Measurements from ENCODE around the gene DHX35.

DHX35 gene

DNA sequence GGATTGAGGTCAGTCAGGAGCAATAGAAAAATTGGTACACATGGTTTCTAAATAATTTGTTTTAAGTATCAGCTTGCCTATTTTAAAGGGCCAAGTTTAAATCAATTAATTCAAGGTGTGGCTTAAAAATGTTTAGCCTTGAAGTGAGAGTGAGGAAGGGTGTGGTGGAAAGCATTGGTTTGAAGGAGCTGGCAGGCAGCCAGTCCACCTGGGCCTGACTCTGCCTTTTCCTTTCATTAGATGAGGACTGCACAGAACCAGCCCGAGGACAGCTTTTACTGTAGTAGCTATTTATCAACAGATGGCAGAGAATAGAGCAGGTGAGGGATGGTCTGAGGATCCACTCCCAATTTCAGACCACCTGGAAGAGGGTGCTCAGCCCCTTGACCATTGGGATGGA is 42.4 kb downstream of the DHX35 start:
- TF ChIP-seq, protein P1, sequence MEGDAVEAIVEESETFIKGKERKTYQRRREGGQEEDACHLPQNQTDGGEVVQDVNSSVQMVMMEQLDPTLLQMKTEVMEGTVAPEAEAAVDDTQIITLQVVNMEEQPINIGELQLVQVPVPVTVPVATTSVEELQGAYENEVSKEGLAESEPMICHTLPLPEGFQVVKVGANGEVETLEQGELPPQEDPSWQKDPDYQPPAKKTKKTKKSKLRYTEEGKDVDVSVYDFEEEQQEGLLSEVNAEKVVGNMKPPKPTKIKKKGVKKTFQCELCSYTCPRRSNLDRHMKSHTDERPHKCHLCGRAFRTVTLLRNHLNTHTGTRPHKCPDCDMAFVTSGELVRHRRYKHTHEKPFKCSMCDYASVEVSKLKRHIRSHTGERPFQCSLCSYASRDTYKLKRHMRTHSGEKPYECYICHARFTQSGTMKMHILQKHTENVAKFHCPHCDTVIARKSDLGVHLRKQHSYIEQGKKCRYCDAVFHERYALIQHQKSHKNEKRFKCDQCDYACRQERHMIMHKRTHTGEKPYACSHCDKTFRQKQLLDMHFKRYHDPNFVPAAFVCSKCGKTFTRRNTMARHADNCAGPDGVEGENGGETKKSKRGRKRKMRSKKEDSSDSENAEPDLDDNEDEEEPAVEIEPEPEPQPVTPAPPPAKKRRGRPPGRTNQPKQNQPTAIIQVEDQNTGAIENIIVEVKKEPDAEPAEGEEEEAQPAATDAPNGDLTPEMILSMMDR (IDR thresholded peaks at IDR 0.05; ENCODE audit: low read depth, low read length, poor library complexity, severe bottlenecking) = no peak
- no peak for TF ChIP-seq EZH2phosphoT487 (IDR thresholded peaks at IDR 0.05; ENCODE audit: borderline replicate concordance, low read length)
- H3K4me2 ChIP-seq (ENCODE audit: low read length) = no peak overlapping the region
- H3K27ac ChIP-seq (ENCODE audit: low read depth, low read length) = no peak overlapping the region
- no peaks in the 10 kb centered on the region for H3K27me3 ChIP-seq (ENCODE audit: control insufficient read depth, low read length)
- no peaks in the 10 kb centered on the region for H3K9me3 ChIP-seq (ENCODE audit: control insufficient read depth, insufficient read depth, low read length)
- H3K79me2 ChIP-seq (ENCODE audit: control insufficient read depth, low read length) = no peaks in the 10 kb centered on the region
- no peaks in the 10 kb centered on the region for H3K9me2 ChIP-seq (replicated peaks; ENCODE audit: control insufficient read depth, low read length)
- peaks cover 79% of the 10 kb centered on the region for H3K36me3 ChIP-seq (ENCODE audit: control insufficient read depth, low read length)
- H4K20me1 ChIP-seq (ENCODE audit: control insufficient read depth, insufficient read depth, low read depth, low read length) = no peaks in the 10 kb centered on the region
- no peak overlapping the region for H3K4me3 ChIP-seq (ENCODE audit: low read length)
- no peaks in the 10 kb centered on the region for H3F3A ChIP-seq (ENCODE audit: control insufficient read depth, insufficient read depth)
- H3K4me1 ChIP-seq (ENCODE audit: control insufficient read depth, low read length) = peaks cover 5% of the 10 kb centered on the region; the same call in 1 of the 2 replicates

DNA sequence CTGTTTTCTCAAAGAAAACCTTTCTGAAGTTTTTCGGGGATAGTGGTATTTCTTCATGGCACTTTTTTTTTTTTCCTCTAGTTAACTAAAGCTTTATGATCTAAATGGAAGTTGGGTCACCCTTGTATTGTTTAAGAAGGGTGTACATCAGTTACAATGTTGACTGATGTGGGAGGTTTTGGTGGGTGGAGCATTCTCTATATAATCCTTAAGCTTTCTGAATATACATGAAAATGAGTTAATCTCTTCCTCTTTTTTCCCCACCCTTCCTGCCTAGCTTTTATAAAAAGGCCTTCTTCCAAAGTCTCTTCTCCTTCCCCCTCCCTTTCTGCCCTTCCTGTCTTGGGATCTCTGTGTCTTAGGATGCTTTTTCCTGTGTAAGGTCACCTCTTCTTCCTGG is 47.2 kb downstream of the DHX35 start:
- Histone ChIP-seq H3K4me1 (ENCODE audit: control insufficient read depth, low read length) (peaks cover 5% of the 10 kb centered on the region; the same call in 1 of the 2 replicates), H3K27ac (ENCODE audit: low read depth, low read length) (no peak overlapping the region), H3F3A (ENCODE audit: control insufficient read depth, insufficient read depth) (no peaks in the 10 kb centered on the region), H3K27me3 (ENCODE audit: control insufficient read depth, low read length) (no peaks in the 10 kb centered on the region), H3K79me2 (ENCODE audit: control insufficient read depth, low read length) (no peaks in the 10 kb centered on the region), H4K20me1 (ENCODE audit: control insufficient read depth, insufficient read depth, low read depth, low read length) (no peaks in the 10 kb centered on the region), H3K4me3 (ENCODE audit: low read length) (no peak overlapping the region), H3K9me3 (ENCODE audit: control insufficient read depth, insufficient read depth, low read length) (no peaks in the 10 kb centered on the region), H3K9me2 (replicated peaks; ENCODE audit: control insufficient read depth, low read length) (no peaks in the 10 kb centered on the region), H3K36me3 (ENCODE audit: control insufficient read depth, low read length) (peaks cover 66% of the 10 kb centered on the region), H3K4me2 (ENCODE audit: low read length) (no peak overlapping the region)
- TF ChIP-seq, protein P1 (IDR thresholded peaks at IDR 0.05; ENCODE audit: low read depth, low read length, poor library complexity, severe bottlenecking) = no peak
- no peak for TF ChIP-seq EZH2phosphoT487 (IDR thresholded peaks at IDR 0.05; ENCODE audit: borderline replicate concordance, low read length)

DNA sequence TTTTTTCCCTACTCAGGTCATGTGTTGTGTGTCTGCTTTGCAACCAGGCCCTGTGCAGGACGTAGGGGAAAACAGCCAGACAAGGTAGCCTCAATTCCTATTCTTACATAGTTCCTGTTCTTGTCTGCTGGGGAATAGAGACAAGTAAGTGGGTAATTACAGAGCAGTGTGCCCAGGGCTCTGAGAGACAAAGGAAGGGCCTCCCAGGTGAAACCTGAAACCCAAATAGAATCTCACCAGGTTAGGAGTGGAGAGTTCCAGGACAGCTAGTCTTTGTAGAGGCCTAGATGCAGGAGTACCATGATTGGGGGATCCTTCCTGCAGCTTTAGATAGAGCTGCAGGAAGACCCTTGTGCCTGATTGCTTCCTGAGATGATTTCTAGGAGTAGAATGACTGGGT is 48.4 kb downstream of the DHX35 start:
- H3F3A ChIP-seq (ENCODE audit: control insufficient read depth, insufficient read depth) = no peaks in the 10 kb centered on the region
- no peaks in the 10 kb centered on the region for H4K20me1 ChIP-seq (ENCODE audit: control insufficient read depth, insufficient read depth, low read depth, low read length)
- H3K79me2 ChIP-seq (ENCODE audit: control insufficient read depth, low read length) = no peaks in the 10 kb centered on the region
- no peaks in the 10 kb centered on the region for H3K9me2 ChIP-seq (replicated peaks; ENCODE audit: control insufficient read depth, low read length)
- no peak overlapping the region for H3K4me2 ChIP-seq (ENCODE audit: low read length)
- TF ChIP-seq, protein P1 (IDR thresholded peaks at IDR 0.05; ENCODE audit: low read depth, low read length, poor library complexity, severe bottlenecking) = no peak
- TF ChIP-seq EZH2phosphoT487 (IDR thresholded peaks at IDR 0.05; ENCODE audit: borderline replicate concordance, low read length) = no peak
- H3K4me1 ChIP-seq (ENCODE audit: control insufficient read depth, low read length) = peaks cover 5% of the 10 kb centered on the region; the same call in 1 of the 2 replicates
- H3K27ac ChIP-seq (ENCODE audit: low read depth, low read length) = no peak overlapping the region
- no peaks in the 10 kb centered on the region for H3K27me3 ChIP-seq (ENCODE audit: control insufficient read depth, low read length)
- H3K4me3 ChIP-seq (ENCODE audit: low read length) = no peak overlapping the region
- peaks cover 70% of the 10 kb centered on the region for H3K36me3 ChIP-seq (ENCODE audit: control insufficient read depth, low read length)
- H3K9me3 ChIP-seq (ENCODE audit: control insufficient read depth, insufficient read depth, low read length) = no peaks in the 10 kb centered on the region

Data from DOHH2 (cell line).